HFFc6 (cell line): ENCODE data around the gene FBXL13. TPM values are rescaled to one million over a fixed set of nuclear protein-coding genes. Genes with fewer than 3 reads are reported as not detected.
"Not testable (repeated sequence)": the region's sequence is repeated elsewhere in the genome, so short reads cannot be mapped to it uniquely, and the experiment has no call there.

ENCODE experiments used
- DNase-seq: peaks from one replicate; pipeline ENCODE4 v3.0.0-alpha.2; 2018
- H3K27ac Mint-ChIP-seq: 2 replicates; pipeline ENCODE4 v1.8.0; 2020; ENCODE audit warnings: mild to moderate bottlenecking, mixed read lengths
- H3K27me3 Mint-ChIP-seq: 2 replicates; pipeline ENCODE4 v1.8.0; 2021; ENCODE audit warnings: mild to moderate bottlenecking, moderate library complexity, mixed read lengths; ENCODE audit not compliant: insufficient read depth
- H3K36me3 Mint-ChIP-seq: 2 replicates; pipeline ENCODE4 v1.8.0; 2021; ENCODE audit warnings: low read depth, mixed read lengths
- H3K4me1 Mint-ChIP-seq: 2 replicates; pipeline ENCODE4 v1.8.0; 2020; ENCODE audit warnings: low read depth, mixed read lengths
- H3K4me3 Mint-ChIP-seq: 2 replicates; pipeline ENCODE4 v1.8.0; 2020; ENCODE audit warnings: mild to moderate bottlenecking, moderate library complexity, mixed read lengths
- H3K9me3 Mint-ChIP-seq: 2 replicates; pipeline ENCODE4 v1.8.0; 2020; ENCODE audit warnings: mild to moderate bottlenecking, mixed read lengths
- total RNA-seq, 6 experiments: library from RNA; stranded (reverse); fragmentation: NEBNext Ultra II Directional; extraction: Animal tissue kit (Norgen Biotek cat#: 25700); gene quantifications; 2 replicates in 1 of 6; 3 replicates in 5 of 6; pipeline ENCODE4 v1.2.3, GENCODE V29; 2021
- TF ChIP-seq, protein P1 (sequence below): fragments of 200-600 bp; sonication (generic); IDR thresholded peaks from 2 replicates; pipeline ENCODE4 v1.5.0; 2021; ENCODE audit warnings: antibody characterized with exemption, mild to moderate bottlenecking

The FBXL13 gene
- total RNA-seq, 6 experiments from 2014 or later, result 0.43 to 0.74 (median 0.56) TPM

DNA sequence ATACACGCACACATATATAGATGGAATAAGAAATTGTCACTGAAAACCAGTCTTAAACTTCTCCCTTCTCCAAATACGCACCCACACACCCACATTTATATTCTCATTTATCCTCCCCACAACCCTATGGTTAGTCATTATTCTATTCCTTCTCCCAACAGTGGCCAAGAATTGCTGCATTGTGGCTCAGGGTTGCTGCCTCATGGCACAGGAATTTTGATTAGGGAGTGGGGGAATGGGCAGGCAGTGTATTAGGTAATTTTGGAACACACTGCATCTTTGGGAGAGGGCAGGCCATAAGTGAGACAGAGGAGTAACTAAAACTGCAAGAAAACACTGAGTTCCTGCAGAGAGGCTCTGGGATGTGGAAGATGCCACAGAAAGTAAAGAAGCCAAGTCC is 38.6 kb upstream of the FBXL13 start:
- TF ChIP-seq, protein P1, sequence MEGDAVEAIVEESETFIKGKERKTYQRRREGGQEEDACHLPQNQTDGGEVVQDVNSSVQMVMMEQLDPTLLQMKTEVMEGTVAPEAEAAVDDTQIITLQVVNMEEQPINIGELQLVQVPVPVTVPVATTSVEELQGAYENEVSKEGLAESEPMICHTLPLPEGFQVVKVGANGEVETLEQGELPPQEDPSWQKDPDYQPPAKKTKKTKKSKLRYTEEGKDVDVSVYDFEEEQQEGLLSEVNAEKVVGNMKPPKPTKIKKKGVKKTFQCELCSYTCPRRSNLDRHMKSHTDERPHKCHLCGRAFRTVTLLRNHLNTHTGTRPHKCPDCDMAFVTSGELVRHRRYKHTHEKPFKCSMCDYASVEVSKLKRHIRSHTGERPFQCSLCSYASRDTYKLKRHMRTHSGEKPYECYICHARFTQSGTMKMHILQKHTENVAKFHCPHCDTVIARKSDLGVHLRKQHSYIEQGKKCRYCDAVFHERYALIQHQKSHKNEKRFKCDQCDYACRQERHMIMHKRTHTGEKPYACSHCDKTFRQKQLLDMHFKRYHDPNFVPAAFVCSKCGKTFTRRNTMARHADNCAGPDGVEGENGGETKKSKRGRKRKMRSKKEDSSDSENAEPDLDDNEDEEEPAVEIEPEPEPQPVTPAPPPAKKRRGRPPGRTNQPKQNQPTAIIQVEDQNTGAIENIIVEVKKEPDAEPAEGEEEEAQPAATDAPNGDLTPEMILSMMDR, result no peak
- Mint-ChIP-seq H3K9me3 (peaks cover 5% of the 10 kb centered on the region; the same call in 1 of the 2 replicates), H3K36me3 (peaks cover 25% of the 10 kb centered on the region), H3K27me3 (peaks cover 2% of the 10 kb centered on the region; the same call in 1 of the 2 replicates), H3K4me3 (no peak overlapping the region), H3K4me1 (peaks cover 13% of the 10 kb centered on the region), H3K27ac (peak overlapping the region; percentile 9; the same call in 1 of the 2 replicates)
- DNase-seq, result peak; percentile 76

DNA sequence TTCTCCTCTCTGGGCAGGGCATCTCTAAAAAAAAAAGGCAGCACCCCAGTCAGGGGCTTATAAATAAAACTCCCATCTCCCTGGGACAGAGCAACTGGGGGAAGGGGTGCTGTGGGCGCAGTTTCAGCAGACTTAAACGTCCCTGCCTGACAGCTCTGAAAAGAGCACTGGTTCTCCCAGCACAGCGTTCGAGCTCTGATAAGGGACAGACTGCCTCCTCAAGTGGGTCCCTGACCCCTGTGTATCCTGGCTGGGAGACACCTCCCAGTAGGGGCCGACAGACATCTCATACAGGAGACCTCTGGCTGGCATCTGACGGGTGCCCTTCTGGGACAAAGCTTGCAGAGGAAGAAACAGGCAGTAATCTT is 32.1 kb upstream of the FBXL13 start:
- not testable (repeated sequence) for DNase-seq, H3K9me3 Mint-ChIP-seq, H3K27me3 Mint-ChIP-seq, H3K4me3 Mint-ChIP-seq, H3K27ac Mint-ChIP-seq, H3K4me1 Mint-ChIP-seq
- H3K36me3 Mint-ChIP-seq, result peaks cover 32% of the 10 kb centered on the region

DNA sequence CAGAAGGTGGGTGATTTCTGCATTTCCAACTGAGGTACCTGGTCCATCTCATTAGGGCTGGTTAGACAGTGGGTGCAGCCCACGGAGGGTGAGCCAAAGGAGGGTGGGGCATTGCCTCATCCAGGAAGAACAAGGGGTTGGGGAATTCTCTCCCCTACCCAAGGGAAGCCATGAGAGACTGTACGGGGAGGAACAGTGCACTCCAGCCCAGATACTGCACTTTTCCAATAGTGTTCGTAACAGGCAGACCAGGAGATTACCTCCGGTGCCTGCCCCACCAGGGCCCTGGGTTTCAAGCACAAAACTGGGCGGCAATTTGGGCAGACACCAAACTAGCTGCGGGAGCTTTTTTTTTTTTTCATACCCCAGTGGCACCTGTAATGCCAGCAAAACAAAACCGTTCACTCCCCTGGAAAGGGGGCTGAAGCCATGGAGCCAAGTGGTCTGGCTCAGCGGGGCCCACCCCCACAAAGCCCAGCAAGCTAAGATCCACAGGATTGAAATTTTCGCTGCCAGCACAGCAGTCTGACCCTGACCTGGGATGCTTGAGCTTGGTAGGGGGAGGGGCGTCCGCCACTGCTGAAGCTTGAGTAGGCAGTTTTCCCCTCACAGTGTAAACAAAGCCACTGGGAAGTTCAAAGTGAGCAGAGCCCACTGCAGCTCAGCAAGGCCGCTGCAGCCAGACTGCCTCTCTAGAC is 31.6 kb upstream of the FBXL13 start:
- peaks cover 5% of the 10 kb centered on the region; the same call in 1 of the 2 replicates for H3K9me3 Mint-ChIP-seq
- no peak for DNase-seq
- TF ChIP-seq, protein P1, result no peak
- no peak overlapping the region for H3K4me3 Mint-ChIP-seq
- H3K27me3 Mint-ChIP-seq, result peaks cover 2% of the 10 kb centered on the region; the same call in 1 of the 2 replicates
- peaks cover 32% of the 10 kb centered on the region for H3K36me3 Mint-ChIP-seq
- H3K4me1 Mint-ChIP-seq, result no peaks in the 10 kb centered on the region
- no peak overlapping the region for H3K27ac Mint-ChIP-seq

DNA sequence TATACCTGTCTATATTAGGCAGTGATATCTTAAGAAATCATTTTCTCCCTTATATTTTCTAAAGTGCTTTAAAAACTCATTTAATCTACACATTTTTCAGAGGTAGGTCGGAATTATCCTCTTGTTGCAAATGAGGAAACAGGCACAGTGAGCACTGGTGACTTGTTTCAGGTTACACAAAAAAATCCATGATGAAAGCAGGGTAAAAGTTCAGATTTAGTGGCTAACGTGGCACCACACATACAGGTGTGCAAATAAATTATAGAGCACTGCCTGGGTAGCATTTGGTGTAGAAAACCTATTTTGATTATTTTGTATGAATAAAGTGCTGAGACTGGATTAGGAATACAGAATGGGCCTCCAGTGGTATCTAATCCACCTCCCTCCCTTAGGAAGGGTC is 26.9 kb upstream of the FBXL13 start:
- DNase-seq, result no peak
- Mint-ChIP-seq H3K4me3 (no peak overlapping the region), H3K27ac (no peak overlapping the region), H3K4me1 (no peaks in the 10 kb centered on the region), H3K9me3 (no peaks in the 10 kb centered on the region), H3K36me3 (peaks cover 6% of the 10 kb centered on the region; the same call in 1 of the 2 replicates), H3K27me3 (no peaks in the 10 kb centered on the region)
- TF ChIP-seq, protein P1, result no peak

DNA sequence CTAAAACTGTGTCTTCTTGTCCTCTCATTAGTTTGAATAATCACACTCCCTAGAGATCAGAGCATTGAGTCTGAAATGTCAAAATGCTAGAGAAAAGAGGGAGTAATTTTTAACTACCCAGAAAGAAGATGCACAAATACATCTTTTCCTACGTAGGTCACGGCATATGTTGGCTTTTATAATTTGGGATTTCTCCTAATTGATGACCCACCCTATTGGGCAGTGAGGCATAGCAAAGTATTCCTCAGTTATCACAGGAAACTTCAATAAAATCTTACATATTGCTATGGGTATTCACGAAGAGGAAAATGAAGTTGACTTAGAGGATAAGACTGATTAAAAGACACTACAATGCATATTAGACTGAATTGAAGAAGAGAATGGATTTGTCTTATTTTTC is 25.8 kb upstream of the FBXL13 start:
- Mint-ChIP-seq H3K4me3 (no peak overlapping the region), H3K27ac (no peak overlapping the region), H3K4me1 (no peaks in the 10 kb centered on the region), H3K36me3 (peaks cover 10% of the 10 kb centered on the region; the same call in 1 of the 2 replicates), H3K27me3 (no peaks in the 10 kb centered on the region), H3K9me3 (no peaks in the 10 kb centered on the region)
- TF ChIP-seq, protein P1, result no peak
- no peak for DNase-seq

DNA sequence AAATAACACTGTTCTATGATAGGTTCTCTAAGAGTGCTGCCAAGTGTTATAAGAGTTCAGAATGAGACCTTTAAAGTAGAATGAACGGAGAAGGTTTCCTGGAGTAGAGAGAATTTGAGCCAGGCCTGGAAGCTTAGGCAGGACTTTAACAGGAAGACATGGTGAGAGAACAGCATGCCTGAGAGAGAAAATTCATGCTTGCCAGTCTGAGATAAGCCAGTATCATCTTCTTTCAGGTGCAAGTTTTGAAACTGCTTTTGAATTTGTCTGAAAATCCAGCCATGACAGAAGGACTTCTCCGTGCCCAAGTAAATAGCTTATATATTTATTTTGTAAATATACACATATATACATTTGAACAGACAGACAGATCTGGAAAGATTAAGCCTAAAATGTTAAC is 22.4 kb upstream of the FBXL13 start:
- TF ChIP-seq, protein P1, result no peak
- H3K4me1 Mint-ChIP-seq, result no peaks in the 10 kb centered on the region
- no peak overlapping the region for H3K27ac Mint-ChIP-seq
- H3K36me3 Mint-ChIP-seq, result peaks cover 13% of the 10 kb centered on the region; the same call in 1 of the 2 replicates
- no peak overlapping the region for H3K4me3 Mint-ChIP-seq
- DNase-seq, result no peak
- no peaks in the 10 kb centered on the region for H3K9me3 Mint-ChIP-seq
- H3K27me3 Mint-ChIP-seq, result no peaks in the 10 kb centered on the region

DNA sequence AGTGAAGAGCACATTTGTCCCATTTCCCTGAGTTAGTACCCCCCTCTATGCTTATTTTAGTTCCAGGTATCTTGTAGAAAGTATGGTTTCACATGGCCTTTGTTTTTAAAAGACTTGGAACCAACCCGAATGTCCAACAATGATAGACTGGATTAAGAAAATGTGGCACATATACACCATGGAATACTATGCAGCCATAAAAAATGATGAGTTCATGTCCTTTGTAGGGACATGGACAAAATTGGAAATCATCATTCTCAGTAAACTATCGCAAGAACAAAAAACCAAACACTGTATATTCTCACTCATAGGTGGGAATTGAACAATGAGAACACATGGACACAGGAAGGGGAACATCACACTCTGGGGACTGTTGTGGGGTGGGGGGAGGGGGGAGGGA is 21.0 kb upstream of the FBXL13 start:
- not testable (repeated sequence) for H3K4me1 Mint-ChIP-seq, H3K27me3 Mint-ChIP-seq, H3K4me3 Mint-ChIP-seq, H3K9me3 Mint-ChIP-seq, DNase-seq, H3K27ac Mint-ChIP-seq
- H3K36me3 Mint-ChIP-seq, result peaks cover 22% of the 10 kb centered on the region
